NB4 (cell line): Measurements from ENCODE around the gene AXL.

ENCODE experiments used
- DNase-seq: peaks from one replicate; pipeline ENCODE4 v3.0.0; 2010; ENCODE audit warnings: low read depth
- H3K4me3 ChIP-seq: one replicate; pipeline ENCODE4 v1.5.1; 2011; ENCODE audit warnings: mild to moderate bottlenecking, low read depth, low read length, moderate library complexity
- CTCF ChIP-seq: IDR thresholded peaks from one replicate; pipeline ENCODE4 v1.5.1; 2012; ENCODE audit warnings: low read depth, low read length
- MAX ChIP-seq: IDR thresholded peaks from 2 replicates; pipeline ENCODE4 v1.6.1; 2011; ENCODE audit warnings: low read depth, low read length
- MYC ChIP-seq: IDR thresholded peaks from 2 replicates; pipeline ENCODE4 v1.6.1; 2011; ENCODE audit warnings: low read depth, low read length
- POLR2A ChIP-seq: IDR thresholded peaks from 2 replicates; pipeline ENCODE4 v1.6.1; 2011; ENCODE audit warnings: mild to moderate bottlenecking; ENCODE audit not compliant: insufficient read length; ENCODE audit errors: extremely low read depth

AXL gene

GRCh38 chr19:41224632-41225031 is 5.6 kb downstream of the AXL start:
- no peak overlapping the region for H3K4me3 ChIP-seq
- TF ChIP-seq MYC (no peak), POLR2A (no peak), CTCF (no peak), MAX (no peak)
- no peak for DNase-seq

- peak; percentile 85 for DNase-seq
- TF ChIP-seq POLR2A (no peak), MAX (peak; percentile 18; the same call in 1 of the 2 replicates), CTCF (no peak), MYC (peak; percentile 46; the same call in 1 of the 2 replicates)
- no peak overlapping the region for H3K4me3 ChIP-seq
Measured at GRCh38 chr19:41225238-41226052, 6.4 kb downstream of the AXL start.

GRCh38 chr19:41226053-41226873 is 7.2 kb downstream of the AXL start:
- H3K4me3 ChIP-seq, result peak overlapping the region; percentile 57
- TF ChIP-seq CTCF (no peak), POLR2A (no peak), MAX (no peak; the same call in 1 of the 2 replicates), MYC (0 out of 2 replicates have a peak, but pooled peaks have one; percentile 21)
- peak; percentile 81 for DNase-seq

GRCh38 chr19:41226874-41227390 is 7.9 kb downstream of the AXL start:
- H3K4me3 ChIP-seq, result peak overlapping the region; percentile 57
- no peak for DNase-seq

More at GRCh38 chr19:41226874-41227390, 7.9 kb downstream of the AXL start:
- no peak for TF ChIP-seq CTCF
- TF ChIP-seq MYC, result no peak
- TF ChIP-seq POLR2A, result no peak
- TF ChIP-seq MAX, result no peak
